HEK293 (cell line): ENCODE data around the gene PLEKHG4.

Experiments used
- CTCF ChIA-PET: fragments of 350-600 bp; formaldehyde crosslinking; extraction: SDS; loops from one replicate; lab custom pipeline; 2021; ENCODE audit warnings: antibody characterized with exemption; lab: Yijun Ruan, JAX
- POLR2A ChIA-PET: fragments of 300-600 bp; formaldehyde crosslinking; extraction: SDS; loops from one replicate; lab custom pipeline; 2020; ENCODE audit warnings: antibody characterized with exemption, inconsistent platforms; lab: Yijun Ruan, JAX
- H3K27ac ChIP-seq: fragments of 200-500 bp; sonication (Bioruptor generic); 2 replicates; pipeline ENCODE4 v1.5.1; 2014; ENCODE audit warnings: low read depth, low read length, control low read depth, inconsistent platforms; ENCODE audit errors: extremely low read depth
- H3K36me3 ChIP-seq, 2 experiments: fragments of 200-500 bp in 1 of 2; sonication (Bioruptor generic) in 1 of 2; 1 replicate in 1 of 2; 2 replicates in 1 of 2; pipeline ENCODE4 v1.5.1; 2014 to 2017; ENCODE audit warnings: inconsistent platforms in 2 of 2, low read length in 2 of 2; ENCODE audit not compliant: control insufficient read depth in 2 of 2, insufficient read depth in 1 of 2
- H3K4me1 ChIP-seq: fragments of 200-500 bp; sonication (Bioruptor generic); 2 replicates; pipeline ENCODE4 v1.5.1; 2014; ENCODE audit warnings: mild to moderate bottlenecking, low read length, inconsistent platforms; ENCODE audit not compliant: control insufficient read depth, insufficient read depth
- H3K4me3 ChIP-seq: 2 replicates; pipeline ENCODE4 v1.5.1; 2011; ENCODE audit warnings: low read depth, mild to moderate bottlenecking, control low read depth, low read length, moderate library complexity
- H3K9me3 ChIP-seq: fragments of 200-500 bp; sonication (Bioruptor generic); 2 replicates; pipeline ENCODE4 v1.5.1; 2014; ENCODE audit warnings: low read depth, low read length, inconsistent platforms; ENCODE audit not compliant: control insufficient read depth, insufficient read depth
- GLI2 ChIP-seq: fragments of 450-650 bp; formaldehyde crosslinking; IDR thresholded peaks from 2 replicates; pipeline ENCODE4; 2017; ENCODE audit warnings: missing biosample characterization, missing genetic modification characterization, low read depth, borderline replicate concordance
- SP2 ChIP-seq: fragments of 450-650 bp; formaldehyde crosslinking; IDR thresholded peaks from 2 replicates; pipeline ENCODE4 v1.5.1; 2016; ENCODE audit warnings: missing biosample characterization, missing genetic modification characterization
- SP7 ChIP-seq: fragments of 450-650 bp; formaldehyde crosslinking; IDR thresholded peaks from 2 replicates; pipeline ENCODE4 v1.5.1; 2016; ENCODE audit warnings: missing biosample characterization, missing genetic modification characterization
- YY2 ChIP-seq: fragments of 450-650 bp; formaldehyde crosslinking; IDR thresholded peaks from 2 replicates; pipeline ENCODE4 v1.5.1; 2016; ENCODE audit warnings: missing biosample characterization, missing genetic modification characterization
- ZBTB7A ChIP-seq: fragments of 450-650 bp; formaldehyde crosslinking; IDR thresholded peaks from 2 replicates; pipeline ENCODE4 v1.5.1; 2016; ENCODE audit warnings: low read depth, missing biosample characterization, missing genetic modification characterization
- ZEB2 ChIP-seq: fragments of 450-650 bp; formaldehyde crosslinking; IDR thresholded peaks from 2 replicates; pipeline ENCODE4 v1.5.1; 2016; ENCODE audit warnings: missing biosample characterization, missing genetic modification characterization
- ZNF114 ChIP-seq: fragments of 450-650 bp; formaldehyde crosslinking; IDR thresholded peaks from 2 replicates; pipeline ENCODE4 v1.5.0; 2017; ENCODE audit warnings: missing biosample characterization, missing genetic modification characterization
- ZNF214 ChIP-seq: fragments of 450-650 bp; formaldehyde crosslinking; IDR thresholded peaks from 2 replicates; pipeline ENCODE4 v1.5.1; 2017; ENCODE audit warnings: missing biosample characterization, mild to moderate bottlenecking, missing genetic modification characterization, borderline replicate concordance
- ZNF350 ChIP-seq: fragments of 450-650 bp; formaldehyde crosslinking; IDR thresholded peaks from 2 replicates; pipeline ENCODE4 v1.5.0; 2017; ENCODE audit warnings: missing biosample characterization, mild to moderate bottlenecking, missing genetic modification characterization
- ZNF596 ChIP-seq: fragments of 450-650 bp; IDR thresholded peaks from 2 replicates; pipeline ENCODE4 v1.5.0; 2018; ENCODE audit warnings: missing biosample characterization, mild to moderate bottlenecking, missing genetic modification characterization, moderate library complexity
- ZNF624 ChIP-seq: fragments of 450-650 bp; formaldehyde crosslinking; IDR thresholded peaks from 2 replicates; pipeline ENCODE4 v1.5.1; 2017; ENCODE audit warnings: missing biosample characterization, missing genetic modification characterization
- ZNF629 ChIP-seq: fragments of 450-650 bp; formaldehyde crosslinking; IDR thresholded peaks from 2 replicates; pipeline ENCODE4 v1.5.1; 2017; ENCODE audit warnings: missing biosample characterization, missing genetic modification characterization
- ZNF701 ChIP-seq: fragments of 450-650 bp; formaldehyde crosslinking; IDR thresholded peaks from 2 replicates; pipeline ENCODE4 v1.5.1; 2016; ENCODE audit warnings: missing biosample characterization, missing genetic modification characterization
- ZNF785 ChIP-seq: fragments of 450-650 bp; formaldehyde crosslinking; IDR thresholded peaks from 2 replicates; pipeline ENCODE4 v1.5.1; 2016; ENCODE audit warnings: missing biosample characterization, missing genetic modification characterization
- ZNF830 ChIP-seq: fragments of 450-650 bp; IDR thresholded peaks from 2 replicates; pipeline ENCODE4 v1.5.0; 2018; ENCODE audit warnings: missing biosample characterization, missing genetic modification characterization, low read depth, mild to moderate bottlenecking, moderate library complexity
- TF ChIP-seq, protein P1 (sequence below): fragments of 450-650 bp; formaldehyde crosslinking; IDR thresholded peaks from 2 replicates; pipeline ENCODE4 v1.5.1; 2016; ENCODE audit warnings: missing biosample characterization, missing genetic modification characterization
- TF ChIP-seq, protein P2 (sequence below): fragments of 450-650 bp; formaldehyde crosslinking; IDR thresholded peaks from 2 replicates; pipeline ENCODE4 v1.5.1; 2016; ENCODE audit warnings: missing biosample characterization, missing genetic modification characterization
- TF ChIP-seq, protein P3 (sequence below): fragments of 450-650 bp; formaldehyde crosslinking; IDR thresholded peaks from 2 replicates; pipeline ENCODE4 v1.5.1; 2017; ENCODE audit warnings: missing biosample characterization, mild to moderate bottlenecking, missing genetic modification characterization, moderate library complexity
- TF ChIP-seq, protein P4 (sequence below): fragments of 450-650 bp; formaldehyde crosslinking; IDR thresholded peaks from 2 replicates; pipeline ENCODE4 v1.5.1; 2016; ENCODE audit warnings: missing biosample characterization, missing genetic modification characterization
- TF ChIP-seq, protein P5 (sequence below): fragments of 450-650 bp; formaldehyde crosslinking; IDR thresholded peaks from 2 replicates; pipeline ENCODE4 v1.5.1; 2016; ENCODE audit warnings: missing biosample characterization, missing genetic modification characterization
- TF ChIP-seq, protein P6 (sequence below): fragments of 450-650 bp; formaldehyde crosslinking; IDR thresholded peaks from 2 replicates; pipeline ENCODE4 v1.5.1; 2016; ENCODE audit warnings: missing biosample characterization, missing genetic modification characterization

Gene PLEKHG4

DNA sequence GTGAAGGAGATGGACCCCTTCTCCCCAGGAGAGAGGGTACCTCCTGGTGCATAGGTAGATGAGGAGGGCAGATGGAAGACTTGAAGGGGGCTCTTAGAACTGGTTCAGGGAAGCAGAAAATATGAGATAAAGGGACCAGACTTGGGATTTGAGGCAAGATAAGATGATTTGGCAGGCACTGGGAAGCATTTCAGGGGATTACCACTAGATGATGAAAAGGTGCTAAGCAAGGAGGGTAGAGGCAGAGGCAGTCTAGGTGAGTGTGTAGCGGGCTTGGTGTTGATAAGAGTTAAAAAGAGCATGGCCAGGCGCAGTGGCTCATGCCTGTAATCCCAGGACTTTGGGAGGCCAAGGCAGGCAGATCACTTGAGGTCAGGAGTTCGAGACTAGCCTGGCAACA is 16.1 kb upstream of the PLEKHG4 start:
- TF ChIP-seq SP7 (tag by site-specific recombination) (no peak), ZBTB7A (tag by site-specific recombination) (no peak), ZNF114 (tag by site-specific recombination) (no peak), ZNF624 (no peak), ZNF596 (no peak), GLI2 (no peak), ZNF350 (tag by site-specific recombination) (no peak), ZNF701 (tag by site-specific recombination) (no peak), ZNF785 (tag by site-specific recombination) (no peak), YY2 (tag by site-specific recombination) (no peak), SP2 (no peak), ZEB2 (tag by site-specific recombination) (no peak), ZNF830 (tag by site-specific recombination) (no peak)
- TF ChIP-seq, protein P1, sequence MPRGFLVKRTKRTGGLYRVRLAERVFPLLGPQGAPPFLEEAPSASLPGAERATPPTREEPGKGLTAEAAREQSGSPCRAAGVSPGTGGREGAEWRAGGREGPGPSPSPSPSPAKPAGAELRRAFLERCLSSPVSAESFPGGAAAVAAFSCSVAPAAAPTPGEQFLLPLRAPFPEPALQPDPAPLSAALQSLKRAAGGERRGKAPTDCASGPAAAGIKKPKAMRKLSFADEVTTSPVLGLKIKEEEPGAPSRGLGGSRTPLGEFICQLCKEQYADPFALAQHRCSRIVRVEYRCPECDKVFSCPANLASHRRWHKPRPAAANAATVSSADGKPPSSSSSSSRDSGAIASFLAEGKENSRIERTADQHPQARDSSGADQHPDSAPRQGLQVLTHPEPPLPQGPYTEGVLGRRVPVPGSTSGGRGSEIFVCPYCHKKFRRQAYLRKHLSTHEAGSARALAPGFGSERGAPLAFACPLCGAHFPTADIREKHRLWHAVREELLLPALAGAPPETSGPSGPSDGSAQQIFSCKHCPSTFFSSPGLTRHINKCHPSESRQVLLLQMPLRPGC (tag by site-specific recombination): no peak
- TF ChIP-seq, protein P2, sequence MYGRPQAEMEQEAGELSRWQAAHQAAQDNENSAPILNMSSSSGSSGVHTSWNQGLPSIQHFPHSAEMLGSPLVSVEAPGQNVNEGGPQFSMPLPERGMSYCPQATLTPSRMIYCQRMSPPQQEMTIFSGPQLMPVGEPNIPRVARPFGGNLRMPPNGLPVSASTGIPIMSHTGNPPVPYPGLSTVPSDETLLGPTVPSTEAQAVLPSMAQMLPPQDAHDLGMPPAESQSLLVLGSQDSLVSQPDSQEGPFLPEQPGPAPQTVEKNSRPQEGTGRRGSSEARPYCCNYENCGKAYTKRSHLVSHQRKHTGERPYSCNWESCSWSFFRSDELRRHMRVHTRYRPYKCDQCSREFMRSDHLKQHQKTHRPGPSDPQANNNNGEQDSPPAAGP: no peak
- TF ChIP-seq, protein P3, sequence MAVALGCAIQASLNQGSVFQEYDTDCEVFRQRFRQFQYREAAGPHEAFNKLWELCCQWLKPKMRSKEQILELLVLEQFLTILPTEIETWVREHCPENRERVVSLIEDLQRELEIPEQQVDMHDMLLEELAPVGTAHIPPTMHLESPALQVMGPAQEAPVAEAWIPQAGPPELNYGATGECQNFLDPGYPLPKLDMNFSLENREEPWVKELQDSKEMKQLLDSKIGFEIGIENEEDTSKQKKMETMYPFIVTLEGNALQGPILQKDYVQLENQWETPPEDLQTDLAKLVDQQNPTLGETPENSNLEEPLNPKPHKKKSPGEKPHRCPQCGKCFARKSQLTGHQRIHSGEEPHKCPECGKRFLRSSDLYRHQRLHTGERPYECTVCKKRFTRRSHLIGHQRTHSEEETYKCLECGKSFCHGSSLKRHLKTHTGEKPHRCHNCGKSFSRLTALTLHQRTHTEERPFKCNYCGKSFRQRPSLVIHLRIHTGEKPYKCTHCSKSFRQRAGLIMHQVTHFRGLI (tag by site-specific recombination): no peak
- TF ChIP-seq, protein P4, sequence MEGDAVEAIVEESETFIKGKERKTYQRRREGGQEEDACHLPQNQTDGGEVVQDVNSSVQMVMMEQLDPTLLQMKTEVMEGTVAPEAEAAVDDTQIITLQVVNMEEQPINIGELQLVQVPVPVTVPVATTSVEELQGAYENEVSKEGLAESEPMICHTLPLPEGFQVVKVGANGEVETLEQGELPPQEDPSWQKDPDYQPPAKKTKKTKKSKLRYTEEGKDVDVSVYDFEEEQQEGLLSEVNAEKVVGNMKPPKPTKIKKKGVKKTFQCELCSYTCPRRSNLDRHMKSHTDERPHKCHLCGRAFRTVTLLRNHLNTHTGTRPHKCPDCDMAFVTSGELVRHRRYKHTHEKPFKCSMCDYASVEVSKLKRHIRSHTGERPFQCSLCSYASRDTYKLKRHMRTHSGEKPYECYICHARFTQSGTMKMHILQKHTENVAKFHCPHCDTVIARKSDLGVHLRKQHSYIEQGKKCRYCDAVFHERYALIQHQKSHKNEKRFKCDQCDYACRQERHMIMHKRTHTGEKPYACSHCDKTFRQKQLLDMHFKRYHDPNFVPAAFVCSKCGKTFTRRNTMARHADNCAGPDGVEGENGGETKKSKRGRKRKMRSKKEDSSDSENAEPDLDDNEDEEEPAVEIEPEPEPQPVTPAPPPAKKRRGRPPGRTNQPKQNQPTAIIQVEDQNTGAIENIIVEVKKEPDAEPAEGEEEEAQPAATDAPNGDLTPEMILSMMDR (tag by site-specific recombination): no peak
- TF ChIP-seq, protein P5, sequence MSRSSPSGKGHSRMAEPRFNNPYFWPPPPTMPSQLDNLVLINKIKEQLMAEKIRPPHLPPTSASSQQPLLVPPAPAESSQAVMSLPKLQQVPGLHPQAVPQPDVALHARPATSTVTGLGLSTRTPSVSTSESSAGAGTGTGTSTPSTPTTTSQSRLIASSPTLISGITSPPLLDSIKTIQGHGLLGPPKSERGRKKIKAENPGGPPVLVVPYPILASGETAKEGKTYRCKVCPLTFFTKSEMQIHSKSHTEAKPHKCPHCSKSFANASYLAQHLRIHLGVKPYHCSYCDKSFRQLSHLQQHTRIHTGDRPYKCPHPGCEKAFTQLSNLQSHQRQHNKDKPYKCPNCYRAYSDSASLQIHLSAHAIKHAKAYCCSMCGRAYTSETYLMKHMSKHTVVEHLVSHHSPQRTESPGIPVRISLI (tag by site-specific recombination): no peak
- TF ChIP-seq, all 188 proteins: peak for 0
- CTCF ChIA-PET: interaction anchor here (0.8 to 1.3 kb wide), 2 partner anchors 165 kb away, joined by 3 to 4 read pairs; no protein-coding TSS in a partner anchor
- POLR2A ChIA-PET: no interaction called here
- Histone ChIP-seq H3K4me1 (no peaks in the 10 kb centered on the region), H3K9me3 (no peaks in the 10 kb centered on the region), H3K36me3 (no peaks in the 10 kb centered on the region; a peak in 1 of 3 replicates), H3K27ac (no peak overlapping the region), H3K4me3 (no peak overlapping the region)

DNA sequence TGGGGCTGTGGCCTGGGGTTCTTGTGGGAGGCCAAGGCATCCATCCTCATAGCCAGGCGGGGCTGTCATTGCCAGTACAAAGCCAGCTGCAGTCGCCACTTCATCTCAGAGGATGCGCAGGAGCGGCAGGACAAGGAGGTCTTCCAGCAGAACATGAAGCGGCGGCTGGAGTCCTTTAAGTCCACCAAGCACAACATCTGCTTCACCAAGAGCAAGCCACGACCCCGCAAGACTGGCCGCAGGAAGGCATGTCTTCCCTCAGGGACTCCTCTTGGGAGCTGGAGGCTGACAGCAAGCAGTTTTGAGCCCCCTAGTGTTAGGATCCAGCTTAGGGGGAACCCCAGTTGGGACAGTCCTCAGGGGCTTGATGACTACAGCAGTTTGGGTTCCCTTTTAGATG is 15.1 kb upstream of the PLEKHG4 start:
- CTCF ChIA-PET: interaction anchor here (0.6 to 1.3 kb wide), 5 partner anchors 12 to 303 kb away, joined by 3 to 4 read pairs (median 4); partner anchors contain the start of gene CES3
- POLR2A ChIA-PET: interaction anchor here (0.5 kb wide), 1 partner anchor 169 kb away, joined by 3 read pairs; no protein-coding TSS in a partner anchor

More for the DNA sequence above, 15.1 kb upstream of the PLEKHG4 start:
- Histone ChIP-seq H3K36me3 (no peaks in the 10 kb centered on the region; a peak in 1 of 3 replicates), H3K9me3 (no peaks in the 10 kb centered on the region), H3K4me3 (no peak overlapping the region), H3K4me1 (no peaks in the 10 kb centered on the region), H3K27ac (no peak overlapping the region)
- TF ChIP-seq, protein P4 (tag by site-specific recombination): peak; percentile 40; the same call in 1 of the 2 replicates
- TF ChIP-seq ZNF214 (tag by site-specific recombination): no peak
- TF ChIP-seq, protein P6, sequence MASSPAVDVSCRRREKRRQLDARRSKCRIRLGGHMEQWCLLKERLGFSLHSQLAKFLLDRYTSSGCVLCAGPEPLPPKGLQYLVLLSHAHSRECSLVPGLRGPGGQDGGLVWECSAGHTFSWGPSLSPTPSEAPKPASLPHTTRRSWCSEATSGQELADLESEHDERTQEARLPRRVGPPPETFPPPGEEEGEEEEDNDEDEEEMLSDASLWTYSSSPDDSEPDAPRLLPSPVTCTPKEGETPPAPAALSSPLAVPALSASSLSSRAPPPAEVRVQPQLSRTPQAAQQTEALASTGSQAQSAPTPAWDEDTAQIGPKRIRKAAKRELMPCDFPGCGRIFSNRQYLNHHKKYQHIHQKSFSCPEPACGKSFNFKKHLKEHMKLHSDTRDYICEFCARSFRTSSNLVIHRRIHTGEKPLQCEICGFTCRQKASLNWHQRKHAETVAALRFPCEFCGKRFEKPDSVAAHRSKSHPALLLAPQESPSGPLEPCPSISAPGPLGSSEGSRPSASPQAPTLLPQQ: no peak
- TF ChIP-seq ZNF629 (tag by site-specific recombination): no peak
